HL-60 (cell line): ENCODE data around the gene CTF1.

Source experiments
- CTCF ChIP-seq: IDR thresholded peaks from one replicate; pipeline ENCODE4 v1.5.1; 2011; ENCODE audit warnings: low read length, control low read depth, inconsistent platforms; ENCODE audit not compliant: insufficient read depth
- GABPA ChIP-seq: IDR thresholded peaks from 2 replicates; pipeline ENCODE4 v1.6.1; 2012; ENCODE audit warnings: low read depth
- POLR2AphosphoS5 ChIP-seq: IDR thresholded peaks from 2 replicates; pipeline ENCODE4 v1.6.1; 2012; ENCODE audit warnings: low read depth
- REST ChIP-seq: IDR thresholded peaks from 2 replicates; pipeline ENCODE4 v1.6.1; 2012; ENCODE audit warnings: low read depth; ENCODE audit not compliant: insufficient replicate concordance

DNA sequence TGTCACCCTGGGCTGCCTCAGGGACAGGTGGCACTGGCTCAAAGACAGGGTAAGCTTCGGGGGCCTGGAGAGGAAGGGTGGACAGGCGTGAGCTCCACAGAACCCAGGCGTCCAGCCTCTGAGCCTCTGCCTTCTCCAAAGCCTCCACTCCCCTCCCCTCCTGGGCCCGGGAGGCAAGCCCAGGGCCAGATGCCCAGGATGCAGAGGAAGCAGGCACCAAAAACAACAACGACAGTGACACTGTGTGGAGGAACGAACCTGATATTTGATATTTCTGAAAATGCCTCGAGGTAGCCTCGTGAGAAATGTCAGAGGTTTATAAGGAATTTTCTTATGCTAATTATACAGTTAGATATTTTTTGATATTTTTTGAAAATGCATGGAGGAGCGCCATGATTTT, 8.5 kb upstream of the CTF1 start:
- TF ChIP-seq POLR2AphosphoS5 (no peak), CTCF (no peak), REST (no peak), GABPA (no peak)
